ENCODE measurements around the gene PPP1R13L.

- no peak for TF ChIP-seq CTCF (IDR thresholded peaks at IDR 0.05; ENCODE audit: low read depth, low read length, missing input control)
- TF ChIP-seq MAX (IDR thresholded peaks at IDR 0.05) = no peak
- no peak for TF ChIP-seq YY1 (IDR thresholded peaks at IDR 0.05)
- no peak for TF ChIP-seq JUND (IDR thresholded peaks at IDR 0.05)
- no peak for TF ChIP-seq GABPA (IDR thresholded peaks at IDR 0.05 in 1 of 2, conservative IDR thresholded peaks at IDR 0.05 in 1 of 2)
- TF ChIP-seq ATF3 (IDR thresholded peaks at IDR 0.05) = no peak
- no peak for TF ChIP-seq TAF1 (conservative IDR thresholded peaks at IDR 0.05)
- no peak for TF ChIP-seq FOXA1 (IDR thresholded peaks at IDR 0.05)
- TF ChIP-seq SP1 (IDR thresholded peaks at IDR 0.05) = no peak
- TF ChIP-seq REST (IDR thresholded peaks at IDR 0.05) = no peak
- no peak for TF ChIP-seq RAD21 (IDR thresholded peaks at IDR 0.05)
- TF ChIP-seq EGR1 (IDR thresholded peaks at IDR 0.05; ENCODE audit: low read depth in 2 of 2) = no peak
- no peak for TF ChIP-seq ZBTB33 (IDR thresholded peaks at IDR 0.05)
- no peak for TF ChIP-seq HNF4A (conservative IDR thresholded peaks at IDR 0.05)
Measured at GRCh38 chr19:45385392-45386221, 19.3 kb downstream of the PPP1R13L start.
